Neural cell (in vitro differentiated cells): Measurements from ENCODE around the gene GHRH.

Source experiments
- CTCF ChIP-seq: fragments of 450-650 bp; IDR thresholded peaks from 2 replicates; pipeline ENCODE4 v1.5.1; 2014; ENCODE audit warnings: antibody characterized with exemption, mild to moderate bottlenecking, moderate library complexity; ENCODE audit not compliant: poor library complexity, severe bottlenecking
- EP300 ChIP-seq: fragments of 450-650 bp; conservative IDR thresholded peaks from 2 replicates; pipeline ENCODE4 v1.6.1; 2014; ENCODE audit warnings: antibody characterized with exemption, mild to moderate bottlenecking, moderate library complexity; ENCODE audit not compliant: poor library complexity, severe bottlenecking
- EZH2 ChIP-seq: fragments of 200-600, 300-800 bp; shearing (Covaris generic), sonication (generic); IDR thresholded peaks from 2 replicates; pipeline ENCODE4 v1.6.1; 2014; ENCODE audit warnings: antibody characterized with exemption, low read length, borderline replicate concordance, mild to moderate bottlenecking; ENCODE audit not compliant: insufficient read depth, poor library complexity, severe bottlenecking
- MXI1 ChIP-seq: fragments of 450-650 bp; conservative IDR thresholded peaks from 2 replicates; pipeline ENCODE4 v1.6.1; 2014; ENCODE audit warnings: antibody characterized with exemption, mild to moderate bottlenecking; ENCODE audit not compliant: poor library complexity, severe bottlenecking
- POLR2AphosphoS5 ChIP-seq: IDR thresholded peaks from 2 replicates; pipeline ENCODE4 v1.6.1; 2012
- RAD21 ChIP-seq: fragments of 450-650 bp; conservative IDR thresholded peaks from 2 replicates; pipeline ENCODE4 v1.6.1; 2014; ENCODE audit warnings: antibody characterized with exemption, mild to moderate bottlenecking, moderate library complexity
- REST ChIP-seq: IDR thresholded peaks from 2 replicates; pipeline ENCODE4 v1.6.1; 2012; ENCODE audit warnings: borderline replicate concordance
- SMC3 ChIP-seq: fragments of 450-650 bp; conservative IDR thresholded peaks from 2 replicates; pipeline ENCODE4 v1.6.1; 2014; ENCODE audit warnings: antibody characterized with exemption, mild to moderate bottlenecking, moderate library complexity; ENCODE audit not compliant: poor library complexity
- TAF1 ChIP-seq: IDR thresholded peaks from 2 replicates; pipeline ENCODE4 v1.6.1; 2012; ENCODE audit warnings: low read depth

DNA sequence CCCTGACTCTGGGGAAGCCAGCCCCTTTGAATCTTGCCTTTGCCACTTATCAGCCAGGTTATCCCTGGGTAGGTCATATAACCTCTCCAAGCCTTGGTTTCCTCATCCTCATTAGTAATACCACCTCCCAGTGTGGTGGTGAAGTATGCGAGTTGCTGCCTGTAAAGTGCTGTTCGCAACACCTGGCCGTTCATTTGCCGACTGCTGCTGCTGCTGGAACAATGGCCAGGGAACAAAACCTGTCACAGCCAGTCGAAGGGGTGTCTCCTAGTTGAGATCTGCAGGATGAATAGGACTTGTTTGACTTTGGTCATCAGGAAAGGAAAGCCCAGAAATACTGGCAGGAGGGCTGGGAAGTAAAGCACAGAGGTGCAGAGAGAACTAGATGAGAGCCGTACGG, 34.0 kb upstream of the GHRH start:
- TF ChIP-seq EZH2 (no peak), CTCF (no peak), TAF1 (no peak), SMC3 (no peak), MXI1 (no peak), EP300 (no peak), RAD21 (no peak), REST (no peak), POLR2AphosphoS5 (peak; percentile 10)
